ENCODE results near the gene TLCD1.

- TF ChIP-seq POLR2A (IDR thresholded peaks at IDR 0.05): no peak
- no peak for TF ChIP-seq POLR2AphosphoS5 (IDR thresholded peaks at IDR 0.05)
These were observed 13.2 kb downstream of the TLCD1 start for GRCh38 chr17:28712705-28713415.

Data from spleen (tissue), 3 donors.